GM21717 (cell line): ENCODE data around the gene GPRC5D.

Source experiments
- ATAC-seq: cut with Tn5 transposase; IDR thresholded peaks from one replicate; pipeline ENCODE4 v1.9.1; 2021; ENCODE audit warnings: mild to moderate bottlenecking, moderate library complexity; ENCODE audit not compliant: unreplicated experiment

Gene GPRC5D

GRCh38 chr12:12979731-12980259 lies 27.8 kb upstream of the GPRC5D start:
- no peak for ATAC-seq

DNA sequence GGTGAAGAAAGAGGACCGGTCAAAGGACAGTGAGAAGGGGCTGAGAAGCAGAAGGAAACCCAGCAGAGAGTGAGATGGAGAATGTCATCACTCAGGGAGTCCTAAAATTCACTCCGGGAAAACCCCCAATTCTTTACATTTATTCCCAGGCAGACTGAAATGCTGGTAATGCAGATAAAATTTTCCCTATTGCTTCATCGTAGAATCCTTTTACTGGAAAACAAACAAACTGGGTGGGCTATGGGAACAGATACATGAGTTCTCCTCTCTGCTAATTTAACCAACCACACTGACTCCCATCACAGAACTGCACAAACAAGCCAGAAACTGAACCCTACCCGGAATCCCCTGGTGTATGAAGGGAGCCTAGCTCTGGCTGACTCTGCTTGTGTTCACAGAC lies 27.2 kb upstream of the GPRC5D start:
- no peak for ATAC-seq

DNA sequence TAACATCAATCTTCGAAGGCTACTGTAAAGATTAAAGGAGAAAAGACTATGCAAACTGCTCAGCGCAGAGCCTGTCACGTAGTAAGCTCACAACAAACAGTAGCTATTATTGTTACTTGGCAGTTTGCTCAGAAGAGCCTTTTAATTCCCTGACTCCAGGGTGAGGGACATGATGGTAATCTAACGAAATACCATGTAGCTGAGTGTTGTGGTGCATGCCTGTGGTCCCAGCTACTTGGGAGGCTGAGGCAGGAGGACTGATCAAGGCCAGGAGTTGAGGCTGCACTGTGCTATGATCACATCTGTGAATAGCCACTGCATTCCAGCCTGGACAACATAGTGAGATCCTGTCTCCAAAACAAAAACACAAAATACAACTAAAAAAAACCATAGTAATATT lies 25.3 kb upstream of the GPRC5D start:
- no peak for ATAC-seq

DNA sequence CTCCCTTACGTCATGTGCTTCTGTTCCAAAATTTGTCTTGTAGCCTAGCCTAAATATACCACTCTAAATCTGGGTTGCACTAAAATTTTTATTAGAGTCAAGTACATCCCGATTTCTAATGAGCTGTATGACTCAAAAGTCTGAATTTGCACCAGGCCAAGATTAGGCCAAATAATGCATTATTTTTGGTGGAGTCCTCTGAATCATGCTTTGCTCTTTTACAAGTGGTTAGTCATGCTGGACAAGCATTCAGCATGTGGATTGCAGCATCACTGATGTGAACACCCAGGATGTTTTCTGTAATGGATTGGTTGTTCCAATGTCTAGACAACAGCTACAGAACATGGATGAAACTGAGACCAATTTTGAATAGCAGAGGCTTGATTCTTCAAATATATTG lies 24.4 kb upstream of the GPRC5D start:
- no peak for ATAC-seq

GRCh38 chr12:12975322-12976077 lies 23.5 kb upstream of the GPRC5D start:
- ATAC-seq, result no peak

GRCh38 chr12:12974211-12974610 lies 22.2 kb upstream of the GPRC5D start:
- no peak for ATAC-seq

GRCh38 chr12:12973019-12973418 lies 21.0 kb upstream of the GPRC5D start:
- ATAC-seq, result no peak

DNA sequence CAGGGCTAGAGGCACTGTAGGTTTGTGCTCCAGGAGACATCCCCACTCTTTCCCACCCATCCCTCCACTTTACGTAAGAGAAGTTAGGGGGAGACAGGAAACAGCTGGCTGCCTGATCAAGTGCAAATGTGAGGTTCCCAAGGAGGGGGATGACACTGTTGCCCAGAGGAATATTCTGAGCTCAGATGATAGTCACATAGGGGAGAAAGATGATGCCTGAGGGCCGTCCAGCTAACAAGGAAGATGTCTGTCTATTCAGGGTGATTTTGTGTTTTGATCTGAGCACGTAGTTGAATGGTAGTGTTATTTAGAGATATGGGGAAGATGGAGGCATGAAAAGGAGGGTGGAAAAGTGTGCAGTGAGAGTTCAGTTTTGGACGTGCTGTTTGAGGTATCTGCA lies 13.9 kb upstream of the GPRC5D start:
- no peak for ATAC-seq

- ATAC-seq, result no peak
Measured at GRCh38 chr12:12964255-12964654, 12.3 kb upstream of the GPRC5D start.

GRCh38 chr12:12960639-12961209 lies 8.8 kb upstream of the GPRC5D start:
- no peak for ATAC-seq

- ATAC-seq, result no peak
Measured at GRCh38 chr12:12958886-12959285, 6.9 kb upstream of the GPRC5D start.

- no peak for ATAC-seq
Measured at GRCh38 chr12:12954878-12955625, 3.1 kb upstream of the GPRC5D start.

- no peak for ATAC-seq
Measured at GRCh38 chr12:12954356-12954755, 2.4 kb upstream of the GPRC5D start.

DNA sequence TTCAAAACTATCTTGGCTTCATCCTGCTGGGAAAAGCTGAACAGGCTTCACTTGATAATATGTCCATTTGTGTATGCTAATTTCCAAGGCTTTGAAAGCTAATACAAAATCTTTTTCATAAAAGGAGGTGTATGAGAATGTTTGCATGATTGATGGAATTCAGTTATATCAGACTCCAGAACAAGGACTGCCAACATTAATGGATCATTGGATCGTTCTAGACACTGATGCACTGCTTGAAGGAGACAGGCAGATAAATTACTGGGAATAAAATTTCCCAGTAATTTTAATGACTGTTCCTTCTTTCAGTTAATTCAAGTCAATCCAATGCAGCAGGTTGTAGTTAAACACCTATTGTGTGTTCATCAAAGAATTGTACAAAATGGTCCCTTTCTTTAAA lies 466 bp downstream of the GPRC5D start:
- no peak for ATAC-seq

- no peak for ATAC-seq
Measured at GRCh38 chr12:12947902-12948301, 4.1 kb downstream of the GPRC5D start.

GRCh38 chr12:12946686-12947355 lies 5.1 kb downstream of the GPRC5D start:
- no peak for ATAC-seq

GRCh38 chr12:12945591-12945990 lies 6.4 kb downstream of the GPRC5D start:
- no peak for ATAC-seq

GRCh38 chr12:12943586-12944260 lies 8.2 kb downstream of the GPRC5D start:
- no peak for ATAC-seq

GRCh38 chr12:12941450-12942350 lies 10.3 kb downstream of the GPRC5D start:
- no peak for ATAC-seq

DNA sequence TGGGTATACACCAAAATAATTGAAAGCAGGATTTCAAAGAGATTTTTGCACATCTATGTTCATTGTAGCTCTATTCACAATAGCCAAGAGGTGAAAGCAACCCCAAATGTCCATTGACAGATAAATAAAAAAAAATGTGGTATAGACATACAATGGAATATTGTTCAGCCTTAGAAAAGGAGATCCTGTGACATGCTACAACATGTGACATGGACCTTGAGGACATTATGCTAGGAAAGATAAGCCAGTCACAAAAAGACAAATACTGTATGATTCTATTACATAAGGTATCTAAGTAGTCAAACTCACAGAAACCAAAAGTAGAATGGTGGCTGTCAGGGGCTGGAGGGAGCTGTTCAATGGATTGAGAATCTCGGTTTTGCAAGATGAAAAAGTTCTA lies 12.1 kb downstream of the GPRC5D start:
- no peak for ATAC-seq
